ENCODE measurements around the gene ZNF653. TPM values are rescaled to one million over a fixed set of nuclear protein-coding genes. Genes with fewer than 3 reads are reported as not detected.

ZNF653 gene
- polyA plus RNA-seq, 2 donors, result 6.2 to 9.2 TPM

- peak overlapping the region; percentile 69 to 82 for H3K27ac ChIP-seq (ENCODE audit: low read depth in 2 of 2, low read length in 1 of 2)
- 49 to 64% methylated on average over 5 of the region's 5 CpGs for WGBS, 2 donors
Observed at GRCh38 chr19:11540645-11541044, 35.0 kb upstream of the ZNF653 start.

GRCh38 chr19:11539495-11540365 is 34.1 kb upstream of the ZNF653 start:
- H3K4me3 ChIP-seq (ENCODE audit: low read depth in 1 of 2, low read length in 2 of 2), result peak overlapping the region; percentile 34 to 41
- H3K27me3 ChIP-seq (ENCODE audit: control insufficient read depth in 1 of 2, insufficient read depth in 2 of 2, low read length in 2 of 2), result no peaks in the 10 kb centered on the region
- H3K27ac ChIP-seq (ENCODE audit: low read depth in 2 of 2, low read length in 1 of 2), result peak overlapping the region; percentile 74 to 89
- WGBS, 2 donors, result 13 to 17% methylated on average over 29 to 36 of the region's 36 CpGs
- H3K9me3 ChIP-seq (ENCODE audit: control insufficient read depth in 2 of 2, insufficient read depth in 1 of 2, low read depth in 1 of 2, low read length in 1 of 2), result no peaks in the 10 kb centered on the region
- H3K36me3 ChIP-seq (ENCODE audit: control insufficient read depth in 2 of 2, insufficient read depth in 2 of 2, low read length in 1 of 2), result no peaks in the 10 kb centered on the region
- H3K4me1 ChIP-seq (ENCODE audit: control insufficient read depth in 2 of 2, insufficient read depth in 2 of 2, low read length in 1 of 2), result no peaks in the 10 kb centered on the region

More at GRCh38 chr19:11540645-11541044, 35.0 kb upstream of the ZNF653 start:
- Histone ChIP-seq H3K4me1 (ENCODE audit: control insufficient read depth in 2 of 2, insufficient read depth in 2 of 2, low read length in 1 of 2) (no peaks in the 10 kb centered on the region), H3K4me3 (ENCODE audit: low read depth in 1 of 2, low read length in 2 of 2) (peak overlapping the region in 1 of 2 donors; percentile 34), H3K27me3 (ENCODE audit: control insufficient read depth in 1 of 2, insufficient read depth in 2 of 2, low read length in 2 of 2) (no peaks in the 10 kb centered on the region), H3K36me3 (ENCODE audit: control insufficient read depth in 2 of 2, insufficient read depth in 2 of 2, low read length in 1 of 2) (no peaks in the 10 kb centered on the region), H3K9me3 (ENCODE audit: control insufficient read depth in 2 of 2, insufficient read depth in 1 of 2, low read depth in 1 of 2, low read length in 1 of 2) (no peaks in the 10 kb centered on the region)

GRCh38 chr19:11538232-11539036 is 32.8 kb upstream of the ZNF653 start, which contains the start of gene CNN1:
CNN1 (plus strand) TSS chr19:11538851; CDS start chr19:11538928, 77 bp downstream.
- Histone ChIP-seq H3K4me1 (ENCODE audit: control insufficient read depth in 2 of 2, insufficient read depth in 2 of 2, low read length in 1 of 2) (no peaks in the 10 kb centered on the region), H3K9me3 (ENCODE audit: control insufficient read depth in 2 of 2, insufficient read depth in 1 of 2, low read depth in 1 of 2, low read length in 1 of 2) (no peaks in the 10 kb centered on the region), H3K27me3 (ENCODE audit: control insufficient read depth in 1 of 2, insufficient read depth in 2 of 2, low read length in 2 of 2) (no peaks in the 10 kb centered on the region), H3K36me3 (ENCODE audit: control insufficient read depth in 2 of 2, insufficient read depth in 2 of 2, low read length in 1 of 2) (no peaks in the 10 kb centered on the region), H3K4me3 (ENCODE audit: low read depth in 1 of 2, low read length in 2 of 2) (peak within 1 kb of the TSS; percentile 34 to 41), H3K27ac (ENCODE audit: low read depth in 2 of 2, low read length in 1 of 2) (peak within 1 kb of the TSS; percentile 80 to 89)
- WGBS, 2 donors, result 25% methylated on average over 20 to 21 of the region's 21 CpGs

- 13 to 14% methylated on average over 54 of the region's 54 CpGs for WGBS, 2 donors
- Histone ChIP-seq H3K27ac (ENCODE audit: low read depth in 2 of 2, low read length in 1 of 2) (peak overlapping the region; percentile 47 to 85), H3K36me3 (ENCODE audit: control insufficient read depth in 2 of 2, insufficient read depth in 2 of 2, low read length in 1 of 2) (no peaks in the 10 kb centered on the region), H3K27me3 (ENCODE audit: control insufficient read depth in 1 of 2, insufficient read depth in 2 of 2, low read length in 2 of 2) (no peaks in the 10 kb centered on the region), H3K4me3 (ENCODE audit: low read depth in 1 of 2, low read length in 2 of 2) (peak overlapping the region; percentile 14 to 25), H3K4me1 (ENCODE audit: control insufficient read depth in 2 of 2, insufficient read depth in 2 of 2, low read length in 1 of 2) (no peaks in the 10 kb centered on the region), H3K9me3 (ENCODE audit: control insufficient read depth in 2 of 2, insufficient read depth in 1 of 2, low read depth in 1 of 2, low read length in 1 of 2) (no peaks in the 10 kb centered on the region)
Observed at GRCh38 chr19:11535792-11536595, 30.4 kb upstream of the ZNF653 start.

GRCh38 chr19:11534948-11535347 is 29.3 kb upstream of the ZNF653 start:
- H3K9me3 ChIP-seq (ENCODE audit: control insufficient read depth in 2 of 2, insufficient read depth in 1 of 2, low read depth in 1 of 2, low read length in 1 of 2), result no peaks in the 10 kb centered on the region
- peak overlapping the region in 1 of 2 donors; percentile 6 for H3K27ac ChIP-seq (ENCODE audit: low read depth in 2 of 2, low read length in 1 of 2)
- H3K36me3 ChIP-seq (ENCODE audit: control insufficient read depth in 2 of 2, insufficient read depth in 2 of 2, low read length in 1 of 2), result no peaks in the 10 kb centered on the region
- 41 to 62% methylated on average over 5 of the region's 5 CpGs for whole genome bisulfite sequencing, 2 donors
- H3K27me3 ChIP-seq (ENCODE audit: control insufficient read depth in 1 of 2, insufficient read depth in 2 of 2, low read length in 2 of 2), result no peaks in the 10 kb centered on the region
- H3K4me3 ChIP-seq (ENCODE audit: low read depth in 1 of 2, low read length in 2 of 2), result no peak overlapping the region
- H3K4me1 ChIP-seq (ENCODE audit: control insufficient read depth in 2 of 2, insufficient read depth in 2 of 2, low read length in 1 of 2), result no peaks in the 10 kb centered on the region

GRCh38 chr19:11534538-11534937 is 28.9 kb upstream of the ZNF653 start:
- 77 to 82% methylated on average over 1 of the region's 1 CpG for WGBS, 2 donors
- Histone ChIP-seq H3K36me3 (ENCODE audit: control insufficient read depth in 2 of 2, insufficient read depth in 2 of 2, low read length in 1 of 2) (no peaks in the 10 kb centered on the region), H3K27ac (ENCODE audit: low read depth in 2 of 2, low read length in 1 of 2) (no peak overlapping the region), H3K9me3 (ENCODE audit: control insufficient read depth in 2 of 2, insufficient read depth in 1 of 2, low read depth in 1 of 2, low read length in 1 of 2) (no peaks in the 10 kb centered on the region), H3K4me3 (ENCODE audit: low read depth in 1 of 2, low read length in 2 of 2) (no peak overlapping the region), H3K4me1 (ENCODE audit: control insufficient read depth in 2 of 2, insufficient read depth in 2 of 2, low read length in 1 of 2) (no peaks in the 10 kb centered on the region), H3K27me3 (ENCODE audit: control insufficient read depth in 1 of 2, insufficient read depth in 2 of 2, low read length in 2 of 2) (no peaks in the 10 kb centered on the region)

- Histone ChIP-seq H3K27ac (ENCODE audit: low read depth in 2 of 2, low read length in 1 of 2) (no peak overlapping the region), H3K4me1 (ENCODE audit: control insufficient read depth in 2 of 2, insufficient read depth in 2 of 2, low read length in 1 of 2) (peaks cover 0 to 4% of the 10 kb centered on the region in 2 donors), H3K27me3 (ENCODE audit: control insufficient read depth in 1 of 2, insufficient read depth in 2 of 2, low read length in 2 of 2) (no peaks in the 10 kb centered on the region), H3K36me3 (ENCODE audit: control insufficient read depth in 2 of 2, insufficient read depth in 2 of 2, low read length in 1 of 2) (no peaks in the 10 kb centered on the region), H3K4me3 (ENCODE audit: low read depth in 1 of 2, low read length in 2 of 2) (no peak overlapping the region), H3K9me3 (ENCODE audit: control insufficient read depth in 2 of 2, insufficient read depth in 1 of 2, low read depth in 1 of 2, low read length in 1 of 2) (no peaks in the 10 kb centered on the region)
- WGBS, 2 donors, result 23 to 35% methylated on average over 9 of the region's 9 CpGs
Observed at GRCh38 chr19:11530432-11530831, 24.8 kb upstream of the ZNF653 start.

- peaks cover 0 to 4% of the 10 kb centered on the region in 2 donors for H3K4me1 ChIP-seq (ENCODE audit: control insufficient read depth in 2 of 2, insufficient read depth in 2 of 2, low read length in 1 of 2)
- WGBS, 2 donors, result 0% methylated on average over 47 of the region's 47 CpGs
- H3K36me3 ChIP-seq (ENCODE audit: control insufficient read depth in 2 of 2, insufficient read depth in 2 of 2, low read length in 1 of 2), result no peaks in the 10 kb centered on the region
- peak within 1 kb of the TSS; percentile 91 for H3K27ac ChIP-seq (ENCODE audit: low read depth in 2 of 2, low read length in 1 of 2)
- H3K4me3 ChIP-seq (ENCODE audit: low read depth in 1 of 2, low read length in 2 of 2), result peak within 1 kb of the TSS; percentile 64 to 90
- H3K27me3 ChIP-seq (ENCODE audit: control insufficient read depth in 1 of 2, insufficient read depth in 2 of 2, low read length in 2 of 2), result no peaks in the 10 kb centered on the region
- no peaks in the 10 kb centered on the region for H3K9me3 ChIP-seq (ENCODE audit: control insufficient read depth in 2 of 2, insufficient read depth in 1 of 2, low read depth in 1 of 2, low read length in 1 of 2)
Observed at GRCh38 chr19:11528551-11529341, 23.1 kb upstream of the ZNF653 start, which contains the start of gene ECSIT. ECSIT (minus strand) TSS chr19:11529134; CDS start chr19:11519170, 9,964 bp downstream.

Data from esophagus (tissue), 2 donors.